Hematopoietic multipotent progenitor cell treated with erythropoietin and hydrocortisone succinate and interleukin-3 and kit ligand, for 15 days (in vitro differentiated cells): Measurements from ENCODE around the gene GRIN2C.

Experiments
- DNase-seq: peaks from one replicate; pipeline ENCODE4 v3.0.0-alpha.2; 2015; ENCODE audit warnings: low spot score

Gene GRIN2C

DNA sequence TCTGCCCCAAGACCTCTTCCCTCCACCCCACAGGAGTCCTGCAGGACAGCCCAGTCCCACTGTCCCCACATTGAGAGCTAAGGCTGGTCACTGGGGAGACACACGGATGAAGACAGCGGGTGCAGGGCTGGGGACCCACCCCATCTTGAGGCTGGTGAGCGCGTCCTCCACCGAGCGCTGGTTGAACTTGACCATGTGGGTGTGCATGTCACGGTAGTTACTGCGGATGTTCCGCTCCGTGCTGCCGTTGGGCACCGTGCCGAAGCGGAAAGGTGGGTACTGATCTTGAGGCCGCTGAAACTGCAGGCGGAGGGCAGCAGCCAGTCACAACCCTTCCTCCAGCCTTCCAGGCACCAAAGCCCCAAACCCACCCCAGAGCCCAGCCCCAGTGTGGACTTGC is 13.1 kb downstream of the GRIN2C start:
- DNase-seq, result no peak

DNA sequence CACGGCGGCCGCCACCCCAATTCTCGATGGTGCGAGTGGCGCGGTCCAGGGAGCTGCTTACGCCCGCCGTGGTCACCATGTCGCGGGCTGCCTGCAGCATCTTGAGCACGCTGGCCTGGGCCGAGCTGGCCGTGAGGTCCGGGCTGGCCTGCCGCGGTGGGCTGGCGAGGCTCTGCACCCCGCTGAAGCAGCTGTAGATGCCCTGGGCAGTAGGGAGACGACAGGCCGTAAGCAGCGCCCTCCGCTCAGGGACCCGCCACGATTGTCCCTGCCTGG is 16.4 kb downstream of the GRIN2C start:
- no peak for DNase-seq

DNA sequence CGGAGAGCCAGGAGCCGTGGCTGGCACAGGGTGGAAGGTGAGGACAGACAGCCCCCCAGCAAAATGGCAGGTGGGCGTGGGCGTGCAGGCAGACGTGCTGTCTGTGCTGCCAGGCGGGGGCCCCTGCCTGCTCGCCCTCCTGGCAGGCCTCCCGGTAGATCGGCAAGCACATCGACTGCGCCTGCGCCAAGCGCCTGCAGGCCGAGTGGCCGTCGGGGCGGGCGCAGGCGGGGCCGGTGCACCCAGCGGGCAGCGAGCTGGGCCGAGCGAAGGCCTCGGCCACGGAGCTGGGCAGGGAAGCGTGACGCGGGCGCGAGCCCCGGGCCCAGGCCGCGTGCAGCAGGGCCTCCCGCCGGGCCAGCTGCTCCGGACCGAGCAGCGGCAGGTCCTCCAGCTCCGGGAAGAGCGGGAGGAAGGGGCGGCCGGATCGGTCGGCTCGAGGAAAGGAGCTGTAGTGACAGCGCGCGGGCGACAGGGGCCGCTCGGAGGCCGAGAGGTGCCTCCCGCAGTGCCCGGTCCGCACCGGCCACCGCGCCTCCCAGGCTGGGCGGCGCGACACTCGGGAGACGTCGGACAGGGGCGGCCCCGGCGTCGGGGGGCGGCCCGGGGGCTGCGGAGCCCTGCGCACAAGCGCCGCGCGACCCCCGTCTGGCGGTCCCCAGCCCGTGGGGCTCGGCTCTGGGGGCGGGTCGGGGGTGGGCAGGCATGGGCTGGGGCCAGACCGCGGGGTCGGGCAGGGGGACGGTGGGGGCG is 16.9 kb downstream of the GRIN2C start:
- no peak for DNase-seq

DNA sequence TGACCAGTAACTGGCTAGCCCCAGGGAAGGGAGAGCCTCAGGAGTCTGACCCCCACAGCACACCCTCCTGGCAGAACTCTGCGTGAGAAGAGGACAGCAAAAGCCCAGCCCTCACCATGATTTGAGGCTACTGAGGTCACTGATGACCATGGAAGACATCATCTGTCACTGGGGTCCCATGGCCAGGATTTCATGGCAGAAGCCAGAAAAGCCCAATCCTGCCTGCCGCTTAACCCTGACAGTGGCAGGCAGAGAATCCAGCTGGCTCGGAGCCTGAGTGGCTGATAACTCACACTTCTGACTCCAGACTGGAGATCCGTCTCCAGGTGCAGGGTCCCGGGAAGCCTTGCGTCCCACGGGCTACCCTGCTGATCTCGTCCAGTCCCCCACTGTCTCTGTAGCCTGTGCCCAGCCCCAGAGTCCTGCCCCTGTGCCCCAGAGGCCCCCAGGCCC is 17.5 kb downstream of the GRIN2C start:
- no peak for DNase-seq

GRCh38 chr17:74840989-74841666 is 18.6 kb downstream of the GRIN2C start:
- DNase-seq, result no peak

GRCh38 chr17:74839990-74840852 is 19.5 kb downstream of the GRIN2C start:
- no peak for DNase-seq

DNA sequence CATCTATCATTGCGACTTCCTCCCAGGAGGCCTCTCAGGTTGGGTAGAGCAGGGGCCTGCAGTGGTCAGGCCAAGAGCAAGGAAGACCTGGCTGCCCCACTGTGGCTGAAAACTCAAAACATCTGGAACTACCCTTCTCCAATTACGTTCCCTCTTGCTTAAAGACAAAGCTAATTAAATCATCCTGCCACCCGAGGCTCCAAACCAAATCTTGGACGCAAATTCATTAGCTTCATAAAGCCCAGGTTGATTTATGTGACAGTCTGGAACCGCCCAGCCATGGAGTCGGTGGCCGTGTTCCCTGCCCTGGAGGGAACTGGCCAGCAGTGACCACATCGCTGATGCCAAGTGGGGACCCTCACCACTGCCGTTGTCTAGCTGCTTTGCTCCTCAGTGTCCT is 21.4 kb downstream of the GRIN2C start:
- no peak for DNase-seq

DNA sequence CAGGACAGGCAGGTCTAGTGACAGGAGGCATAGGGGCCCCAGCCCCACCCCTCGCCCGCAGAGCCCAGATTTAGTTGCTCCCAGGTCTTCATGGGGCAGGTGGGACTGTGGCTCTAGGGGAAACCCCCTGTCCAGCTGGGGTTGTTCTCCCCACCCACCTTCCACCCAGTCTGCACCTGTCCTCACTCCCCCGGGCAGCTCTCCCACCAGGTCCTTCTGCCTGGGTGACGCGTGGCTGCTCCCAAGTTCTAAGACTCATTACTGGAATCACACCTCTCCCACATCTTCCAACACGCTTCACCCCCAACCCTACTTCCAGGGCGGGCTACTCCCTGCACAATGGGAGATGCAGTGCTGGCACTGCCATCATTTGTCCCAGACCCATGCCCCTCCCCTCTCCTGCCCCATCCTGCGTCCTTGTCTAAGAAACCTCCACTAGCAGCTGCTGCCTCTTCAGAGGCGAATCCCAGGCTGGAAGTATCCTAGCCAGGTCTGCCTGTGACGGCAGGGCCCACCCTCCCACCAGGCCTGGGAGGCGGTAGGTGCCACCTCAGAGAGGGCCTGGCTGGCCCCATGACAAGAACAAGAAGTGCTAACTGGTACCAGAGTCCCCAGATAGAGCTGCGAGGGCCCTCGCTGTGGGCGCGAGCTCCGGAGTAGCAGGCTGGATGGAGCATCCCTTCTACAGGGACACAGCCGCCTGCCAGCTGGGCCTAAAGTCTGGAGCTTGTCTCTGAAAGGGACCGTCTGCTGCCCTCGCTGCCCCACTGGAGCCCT is 22.8 kb downstream of the GRIN2C start:
- DNase-seq, result no peak

- DNase-seq, result no peak
Measured at GRCh38 chr17:74836191-74836590, 23.5 kb downstream of the GRIN2C start.

DNA sequence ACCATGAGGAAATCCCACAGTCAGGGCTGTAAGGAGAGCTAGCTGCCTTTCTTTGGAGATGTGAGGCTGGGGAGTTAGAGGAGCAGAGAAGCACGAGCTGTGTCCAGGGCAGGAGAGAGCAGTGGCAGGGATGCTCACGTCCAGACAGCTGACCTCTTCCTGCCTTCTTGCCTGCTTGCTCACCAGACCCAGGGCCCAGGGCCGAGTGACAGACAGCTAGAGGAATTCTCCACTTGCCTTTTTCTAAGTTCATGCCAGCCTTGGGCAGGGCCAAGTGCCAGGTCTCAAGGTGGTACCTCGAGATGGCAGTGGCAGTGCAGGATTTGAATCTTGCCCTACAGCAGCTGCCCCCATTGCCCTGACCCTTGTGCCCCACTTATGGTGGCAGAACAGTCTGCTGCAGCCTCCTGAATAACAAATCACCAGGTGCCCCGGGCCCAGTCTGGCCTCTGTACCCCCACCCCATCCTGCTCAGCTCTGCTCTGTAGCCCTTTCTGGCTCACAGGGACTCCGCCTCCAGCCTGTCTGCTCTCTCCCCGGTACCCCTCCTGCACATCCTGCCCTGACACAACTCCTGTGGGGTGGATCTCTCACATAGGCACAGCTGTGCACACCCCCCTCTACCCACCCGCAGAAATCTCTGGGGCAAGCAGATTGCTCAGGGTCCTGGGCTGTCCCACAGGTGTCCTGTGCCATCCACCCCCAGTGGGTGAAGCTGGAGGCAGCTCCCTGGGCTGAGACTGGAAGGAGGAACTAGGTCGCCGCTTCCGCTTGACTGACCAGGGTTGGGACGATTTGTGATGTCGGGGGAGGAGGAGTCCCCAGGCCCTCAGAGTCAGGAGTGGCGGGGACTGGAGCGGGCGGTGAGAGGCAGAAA is 25.9 kb downstream of the GRIN2C start:
- no peak for DNase-seq

GRCh38 chr17:74832421-74832820 is 27.3 kb downstream of the GRIN2C start:
- no peak for DNase-seq

- DNase-seq, result no peak
Measured at GRCh38 chr17:74831444-74832146, 28.1 kb downstream of the GRIN2C start.

DNA sequence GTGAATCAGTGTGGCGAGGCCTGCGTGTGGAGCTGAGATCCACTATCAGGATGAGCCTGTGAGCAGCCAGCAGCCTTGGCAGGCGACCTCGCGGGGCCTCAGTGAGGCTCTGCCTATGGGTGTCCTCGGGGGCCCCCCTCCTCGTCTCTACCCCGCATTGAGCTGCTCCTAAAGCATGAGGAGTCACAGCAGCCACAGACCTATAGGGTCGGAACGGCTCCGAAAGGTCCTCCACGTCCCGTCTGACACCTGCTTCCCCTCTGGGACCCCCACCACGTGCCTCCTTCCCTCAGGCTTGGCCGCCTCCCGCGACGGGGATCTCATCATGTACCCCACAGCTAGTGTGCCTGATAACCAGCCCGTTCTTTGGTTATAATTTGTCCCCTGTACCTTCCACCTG is 28.8 kb downstream of the GRIN2C start:
- DNase-seq, result no peak

GRCh38 chr17:74827800-74828199 is 31.9 kb downstream of the GRIN2C start:
- no peak for DNase-seq

GRCh38 chr17:74825952-74826719 is 33.5 kb downstream of the GRIN2C start:
- DNase-seq, result no peak

DNA sequence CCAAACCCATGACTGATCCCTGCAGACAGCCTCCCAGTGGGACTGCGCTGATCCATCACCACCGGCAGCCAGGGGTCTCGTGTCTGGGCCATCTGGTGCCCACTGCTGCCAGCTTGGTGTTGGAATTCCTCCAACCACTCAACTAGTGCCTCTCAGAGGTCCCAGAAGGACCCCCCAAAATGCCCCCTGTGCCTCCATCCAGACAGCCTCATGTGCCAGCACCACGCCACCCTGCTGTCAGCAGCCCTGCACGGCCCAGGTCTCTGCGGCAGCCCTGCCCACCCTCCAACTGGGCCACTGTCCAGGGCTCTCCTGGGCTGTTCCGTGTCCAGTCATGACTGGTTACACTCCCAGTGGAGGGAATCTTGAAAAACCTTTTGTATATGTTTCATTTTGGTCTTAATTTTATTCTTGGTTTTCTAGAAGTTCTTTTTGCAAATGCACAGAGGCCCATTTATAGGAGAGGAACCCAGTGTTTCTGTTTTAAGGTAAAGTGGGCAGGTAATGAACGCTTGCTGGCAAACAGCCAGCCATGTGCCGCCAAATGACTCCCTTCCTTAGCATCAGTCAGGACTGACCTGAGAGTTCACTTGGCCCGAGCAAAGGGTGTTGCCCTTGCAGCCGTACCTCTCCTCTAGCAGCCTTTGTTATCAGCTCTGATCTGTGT is 34.6 kb downstream of the GRIN2C start:
- no peak for DNase-seq

GRCh38 chr17:74822939-74823367 is 36.7 kb downstream of the GRIN2C start:
- no peak for DNase-seq

- no peak for DNase-seq
Measured at GRCh38 chr17:74822335-74822938, 37.2 kb downstream of the GRIN2C start.
